GM21528 (cell line): ENCODE data around the gene ATP2A1.
"Not testable (repeated sequence)": the region's sequence is repeated elsewhere in the genome, so short reads cannot be mapped to it uniquely, and the experiment has no call there.

Experiments used
- ATAC-seq: cut with Tn5 transposase; IDR thresholded peaks from one replicate; pipeline ENCODE4 v1.9.1; 2021; ENCODE audit warnings: mild to moderate bottlenecking, moderate library complexity; ENCODE audit not compliant: unreplicated experiment, low FRiP score

ATP2A1 gene

DNA sequence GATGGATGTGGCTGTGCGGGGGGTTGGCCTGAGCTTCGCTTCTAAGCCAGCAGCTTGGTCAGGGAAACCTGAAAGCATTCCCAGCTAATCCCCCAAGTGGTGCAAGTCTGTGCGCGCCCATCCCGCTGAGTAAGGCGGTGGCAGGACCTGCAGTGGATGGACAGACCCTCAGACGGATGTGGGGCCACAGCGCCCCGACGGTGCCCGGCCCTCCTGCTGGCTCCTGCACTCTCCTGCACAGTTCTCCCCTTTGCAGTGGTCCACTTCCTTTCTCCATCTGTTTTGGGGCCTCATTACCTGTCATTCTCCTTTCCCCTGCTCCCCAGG is 2.3 kb downstream of the ATP2A1 start:
- no peak for ATAC-seq

DNA sequence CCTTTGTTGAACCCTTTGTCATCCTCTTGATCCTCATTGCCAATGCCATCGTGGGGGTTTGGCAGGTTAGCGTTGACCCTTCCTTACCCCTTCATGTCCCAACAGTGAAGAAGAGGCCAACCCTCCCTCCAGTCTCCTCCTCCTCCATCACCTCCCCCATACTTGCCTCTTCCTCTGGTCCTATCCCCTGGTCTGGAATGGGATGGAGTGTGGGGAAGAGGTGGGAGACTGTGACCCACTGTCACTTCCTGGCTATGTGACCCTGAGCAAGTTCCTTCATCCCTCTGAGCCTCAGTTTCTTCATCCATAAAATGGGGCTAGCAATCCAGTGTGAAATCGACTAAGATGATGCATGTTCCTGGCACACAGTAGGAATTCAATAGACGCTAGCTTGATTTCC is 2.7 kb downstream of the ATP2A1 start:
- ATAC-seq = no peak

DNA sequence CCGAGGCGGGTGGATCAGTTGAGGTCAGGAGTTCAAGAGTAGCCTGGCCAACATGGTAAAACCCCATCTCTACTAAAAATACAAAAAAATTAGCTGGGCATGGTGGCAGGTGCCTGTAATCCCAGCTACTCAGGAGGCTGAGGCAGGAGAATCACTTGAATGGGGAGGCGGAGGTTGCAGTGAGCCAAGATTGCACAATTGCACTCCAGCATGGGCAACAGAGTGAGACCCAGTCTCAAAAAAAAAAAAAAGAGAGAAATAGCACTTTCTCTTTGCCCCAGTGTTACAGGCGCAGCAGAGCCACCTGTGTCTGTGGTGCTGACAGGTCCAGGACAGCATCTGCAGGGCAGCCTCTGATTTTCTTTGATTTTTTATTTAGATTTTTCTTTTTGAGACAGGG is 3.3 kb downstream of the ATP2A1 start:
- not testable (repeated sequence) for ATAC-seq

DNA sequence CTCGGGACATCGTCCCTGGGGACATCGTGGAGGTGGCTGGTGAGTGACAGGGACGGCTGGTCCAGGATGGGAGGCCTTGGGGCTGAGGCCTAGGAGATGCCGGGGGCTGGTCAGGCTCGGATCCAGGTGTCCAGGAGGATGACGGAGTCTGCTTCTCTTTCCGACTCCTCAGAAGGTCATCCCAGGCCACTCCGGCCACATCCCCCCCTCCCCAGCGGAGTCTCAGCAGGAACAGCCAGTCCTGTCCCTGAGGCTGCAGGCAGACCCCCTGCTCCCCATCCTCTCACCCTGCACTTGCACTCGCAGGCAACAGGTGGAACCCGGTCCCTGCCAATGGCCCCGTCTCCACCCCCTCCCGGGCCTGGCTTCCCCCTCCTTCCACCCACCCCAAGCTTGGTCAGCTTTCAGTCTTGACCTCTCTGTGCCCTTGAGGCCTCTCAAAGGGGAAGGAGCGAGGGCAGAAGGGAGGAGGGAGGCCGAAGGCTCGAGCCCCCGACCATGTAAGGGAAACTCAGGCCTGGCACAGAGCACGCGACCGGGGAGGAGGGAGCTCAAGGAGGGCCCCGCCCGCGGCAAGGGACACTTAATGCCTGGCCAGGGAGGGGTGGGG is 4.4 kb downstream of the ATP2A1 start:
- ATAC-seq = no peak

DNA sequence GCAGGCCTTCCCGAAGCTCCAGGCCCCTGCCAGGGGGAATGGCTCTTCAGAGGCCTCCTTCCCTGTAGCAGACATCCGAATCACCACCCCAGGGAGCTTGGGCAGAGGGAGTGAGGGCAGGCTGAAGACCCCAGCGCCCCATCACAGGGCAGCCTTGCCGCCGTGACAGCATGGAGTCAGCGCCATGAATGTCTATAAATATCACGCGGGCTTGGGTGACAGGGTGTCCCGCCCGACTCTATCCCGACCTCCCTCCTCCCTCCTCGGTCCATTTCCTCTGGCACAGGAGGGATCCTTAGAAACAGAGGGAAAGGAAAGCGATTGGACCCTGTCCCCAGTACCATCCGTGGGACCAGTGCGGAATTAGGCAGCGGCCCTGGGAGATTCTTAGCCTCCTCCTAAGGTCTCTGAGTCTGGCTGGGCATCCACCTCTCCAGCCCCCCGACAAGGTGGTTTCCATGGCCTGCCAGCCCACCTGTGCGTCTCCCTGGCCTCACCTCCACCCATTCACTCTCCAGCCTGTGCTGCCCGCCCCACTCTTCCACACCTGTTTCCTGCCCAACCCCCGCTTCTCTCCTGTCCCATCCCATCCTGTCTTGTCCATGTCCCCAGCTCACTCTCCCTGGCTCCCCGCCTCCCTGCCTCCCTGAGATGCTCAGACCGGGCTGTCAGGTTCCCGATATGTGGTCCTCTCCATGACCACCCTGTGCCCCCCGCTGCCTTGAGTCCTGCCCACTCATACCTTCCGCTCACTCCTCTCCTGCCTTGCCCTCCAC is 5.1 kb downstream of the ATP2A1 start:
- ATAC-seq = no peak

DNA sequence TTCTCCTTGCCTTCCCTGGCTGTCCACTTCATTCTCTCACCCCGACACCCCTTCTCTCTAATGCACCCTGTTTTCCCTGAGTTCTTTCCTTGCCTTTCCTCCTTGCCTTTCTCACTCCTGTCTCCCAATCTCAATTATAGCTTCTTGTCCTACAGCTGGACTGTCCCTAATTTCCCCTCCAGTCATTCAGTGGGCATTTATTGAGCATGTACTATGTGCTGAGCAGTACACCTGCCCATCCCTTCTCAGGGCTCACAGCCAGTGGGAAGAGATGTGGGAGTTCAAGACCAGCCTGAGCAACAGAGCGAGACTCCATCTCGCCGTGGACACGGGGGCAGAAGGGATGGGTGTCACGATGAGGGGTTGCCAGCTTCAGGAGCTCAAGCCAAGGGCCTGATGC is 5.8 kb downstream of the ATP2A1 start:
- ATAC-seq = no peak

DNA sequence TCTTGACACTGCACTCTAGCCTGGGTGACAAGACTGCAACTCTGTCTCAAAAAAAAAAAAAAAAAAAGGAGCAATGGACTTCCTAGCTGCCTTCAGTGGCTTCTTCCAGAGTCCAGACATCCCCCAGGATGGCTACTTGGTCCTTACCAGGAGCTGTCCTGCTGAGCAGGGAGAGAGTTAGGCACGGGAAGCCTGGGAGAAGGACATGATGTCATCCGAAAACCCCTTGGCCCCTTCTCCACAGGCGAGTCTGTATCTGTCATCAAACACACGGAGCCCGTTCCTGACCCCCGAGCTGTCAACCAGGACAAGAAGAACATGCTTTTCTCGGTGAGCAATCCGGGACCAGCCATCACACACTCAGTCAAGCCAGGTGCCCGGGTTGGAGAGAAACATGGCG is 8.7 kb downstream of the ATP2A1 start:
- ATAC-seq = no peak

DNA sequence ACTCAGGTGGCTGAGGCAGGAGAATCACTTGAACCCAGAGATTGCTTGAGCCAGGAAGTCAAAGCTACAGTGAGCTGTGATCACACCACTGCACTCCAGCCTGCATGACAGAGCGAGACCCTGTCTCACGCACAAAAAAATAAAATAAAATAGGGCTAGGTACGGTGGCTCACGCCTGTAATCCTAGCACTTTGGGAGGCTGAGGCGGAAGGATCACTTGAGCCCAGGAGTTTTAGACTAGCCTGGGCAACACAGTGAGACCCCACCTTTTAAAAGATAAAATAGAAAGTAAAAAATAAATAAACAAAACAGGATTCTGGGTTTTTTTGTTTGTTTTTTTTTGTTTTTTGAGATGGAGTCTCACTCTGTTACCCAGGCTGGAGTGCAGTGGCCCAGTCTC is 12.1 kb downstream of the ATP2A1 start:
- ATAC-seq = not testable (repeated sequence)

DNA sequence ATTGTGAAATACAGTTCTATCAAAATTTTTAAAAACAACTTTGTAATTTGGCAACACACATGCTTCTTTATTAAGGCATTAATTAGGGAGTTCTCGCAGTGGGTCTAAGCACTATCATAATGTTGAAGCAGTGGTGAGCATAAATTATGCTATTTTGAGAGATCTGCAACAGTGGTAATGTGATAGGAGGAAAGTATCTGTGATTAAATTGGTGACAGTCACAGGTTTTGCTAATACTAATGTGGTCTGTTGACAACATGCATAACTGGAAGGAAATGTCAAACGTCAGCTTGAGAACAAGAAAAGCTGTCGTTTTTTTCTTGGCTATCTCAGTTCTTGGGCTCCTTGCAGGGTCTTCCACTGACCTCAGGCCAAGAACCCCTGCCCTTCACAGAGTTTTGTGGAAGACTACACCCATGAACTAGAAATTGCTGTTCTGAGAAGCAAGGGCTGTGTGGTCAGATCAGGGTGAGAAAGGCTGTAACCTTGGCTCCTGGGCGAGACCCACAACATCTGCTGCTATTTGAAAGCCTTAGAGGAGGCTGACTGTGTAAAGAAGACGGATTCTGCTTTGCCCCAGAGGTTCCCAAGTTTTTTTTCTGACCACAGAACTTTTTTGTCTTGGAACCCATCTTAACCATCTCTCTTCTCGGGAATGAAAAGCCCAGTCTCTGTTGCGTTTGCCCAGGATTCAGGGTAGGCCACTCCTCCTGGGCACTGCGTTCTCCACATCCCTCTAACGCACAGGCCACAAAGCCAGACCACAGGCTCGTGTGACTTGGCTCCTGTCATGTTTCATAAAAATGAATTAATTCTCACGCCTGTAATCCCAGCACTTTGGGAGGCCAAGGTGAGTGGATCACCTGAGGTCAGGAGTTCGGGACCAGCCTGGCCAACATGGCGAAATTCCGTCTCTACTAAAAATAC is 13.9 kb downstream of the ATP2A1 start:
- no peak for ATAC-seq

DNA sequence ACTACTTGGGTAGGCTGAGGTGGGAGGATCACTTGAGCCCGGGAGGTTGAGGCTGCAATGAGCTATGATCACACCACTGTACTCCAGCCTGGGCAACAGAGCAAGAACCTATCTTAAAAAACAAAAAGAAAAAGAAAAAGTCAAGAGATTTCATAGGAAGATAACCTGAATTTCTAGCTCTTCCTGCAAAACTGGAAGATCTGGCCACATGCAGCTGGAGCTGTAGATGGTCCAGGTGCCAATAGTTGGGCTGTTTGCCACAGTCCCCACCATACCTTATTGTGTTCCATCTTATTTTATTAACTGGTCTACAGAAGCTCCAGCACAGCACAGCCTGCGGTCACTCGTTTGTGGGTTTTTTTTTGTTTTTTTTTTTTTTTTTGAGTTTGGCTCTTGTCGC is 15.0 kb downstream of the ATP2A1 start:
- ATAC-seq = no peak

DNA sequence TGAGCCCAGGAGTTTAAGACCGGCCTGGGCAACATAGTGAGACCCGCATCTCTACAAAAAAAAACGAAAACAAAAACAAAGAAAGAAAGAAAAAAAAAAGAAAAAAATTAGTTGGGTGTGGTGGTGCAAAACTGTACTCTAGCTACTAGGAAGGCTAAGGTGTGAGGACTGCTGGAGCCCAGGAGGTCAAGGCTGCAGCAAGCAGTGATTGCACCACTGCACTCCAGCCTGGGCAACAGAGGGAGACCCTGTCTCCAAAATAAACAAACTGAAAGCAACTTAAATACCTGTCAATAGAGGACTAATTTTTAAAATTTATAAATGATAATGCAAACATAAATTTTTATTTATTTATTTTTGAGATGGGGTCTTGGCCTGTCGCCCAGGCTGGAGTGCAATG is 17.3 kb downstream of the ATP2A1 start:
- no peak for ATAC-seq

DNA sequence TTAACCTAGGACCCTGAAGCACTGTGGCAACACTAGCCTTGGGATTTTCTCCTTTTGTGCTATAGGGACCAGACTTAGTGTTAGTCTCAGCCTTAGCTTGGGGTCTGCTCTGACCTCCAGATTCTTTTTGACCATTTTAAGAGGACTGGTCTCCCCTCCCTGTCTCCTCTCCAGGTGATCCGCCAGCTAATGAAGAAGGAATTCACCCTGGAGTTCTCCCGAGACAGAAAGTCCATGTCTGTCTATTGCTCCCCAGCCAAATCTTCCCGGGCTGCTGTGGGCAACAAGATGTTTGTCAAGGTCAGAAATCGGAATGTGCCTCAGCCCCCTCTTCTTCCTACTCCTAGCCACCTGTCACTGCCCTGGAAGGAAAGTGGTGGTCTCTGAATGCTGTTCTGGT is 19.5 kb downstream of the ATP2A1 start:
- no peak for ATAC-seq

DNA sequence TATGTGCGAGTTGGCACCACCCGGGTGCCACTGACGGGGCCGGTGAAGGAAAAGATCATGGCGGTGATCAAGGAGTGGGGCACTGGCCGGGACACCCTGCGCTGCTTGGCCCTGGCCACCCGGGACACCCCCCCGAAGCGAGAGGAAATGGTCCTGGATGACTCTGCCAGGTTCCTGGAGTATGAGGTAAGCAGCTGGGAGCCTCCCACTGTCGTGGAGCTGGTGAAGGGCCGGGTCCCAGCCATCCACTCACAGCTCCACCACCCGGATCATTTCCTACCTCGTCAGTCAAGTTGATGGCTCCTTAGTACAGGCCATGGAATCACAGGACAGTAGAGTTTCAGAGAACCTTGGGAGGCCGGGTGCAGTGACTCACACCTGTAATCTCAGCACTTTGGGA is 20.0 kb downstream of the ATP2A1 start:
- ATAC-seq = no peak

DNA sequence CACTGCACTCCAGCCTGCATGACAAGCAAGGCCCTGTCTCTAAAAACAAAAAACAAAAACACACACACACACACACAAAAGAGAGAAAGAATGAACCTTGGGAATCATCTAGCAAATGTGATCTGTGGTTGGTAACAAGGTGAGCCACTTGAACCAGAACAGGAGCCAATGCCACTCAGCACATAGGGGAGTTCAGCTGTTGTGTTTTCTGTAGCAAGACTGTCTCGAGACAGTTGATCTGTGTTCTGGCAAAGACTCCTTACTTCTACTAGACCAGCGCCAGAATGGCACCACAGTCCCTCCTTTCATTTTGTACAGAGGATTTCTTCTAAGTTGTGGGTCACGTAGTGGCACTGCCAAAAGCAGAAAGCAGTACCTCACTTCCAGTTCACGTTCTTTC is 20.7 kb downstream of the ATP2A1 start:
- ATAC-seq = no peak

DNA sequence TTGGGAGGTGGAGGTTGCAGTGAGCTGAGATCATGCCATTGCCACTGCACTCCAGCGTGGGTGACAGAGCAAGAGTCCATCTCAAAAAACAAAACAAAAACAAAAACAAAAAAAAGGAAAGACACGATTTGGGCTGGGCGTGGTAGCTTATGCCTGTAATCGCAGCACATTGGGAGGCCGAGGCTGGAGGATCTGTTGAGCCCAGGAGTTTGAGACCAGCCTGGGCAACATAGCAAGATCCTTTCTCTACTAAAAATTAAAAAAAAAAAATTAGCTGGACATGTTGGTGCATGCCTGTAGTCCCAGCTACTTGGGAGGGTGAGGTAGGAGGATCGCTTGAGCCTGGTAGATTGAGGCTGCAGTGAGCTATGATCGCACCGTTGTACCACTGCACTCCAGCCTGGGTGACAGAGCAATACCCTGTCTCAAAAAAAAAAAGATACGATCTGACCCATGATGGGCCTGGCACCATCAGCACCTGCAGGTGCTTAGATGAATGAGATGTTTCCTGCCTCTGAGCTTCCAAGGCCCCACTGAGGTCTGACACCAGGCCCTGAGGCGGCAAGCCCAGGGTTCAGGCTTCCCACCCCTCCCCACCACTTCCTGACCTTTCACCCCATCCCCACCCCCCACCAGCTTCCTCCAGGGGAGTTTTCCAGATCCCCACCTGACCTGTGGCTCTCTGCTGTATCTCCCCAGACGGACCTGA is 21.7 kb downstream of the ATP2A1 start:
- no peak for ATAC-seq

DNA sequence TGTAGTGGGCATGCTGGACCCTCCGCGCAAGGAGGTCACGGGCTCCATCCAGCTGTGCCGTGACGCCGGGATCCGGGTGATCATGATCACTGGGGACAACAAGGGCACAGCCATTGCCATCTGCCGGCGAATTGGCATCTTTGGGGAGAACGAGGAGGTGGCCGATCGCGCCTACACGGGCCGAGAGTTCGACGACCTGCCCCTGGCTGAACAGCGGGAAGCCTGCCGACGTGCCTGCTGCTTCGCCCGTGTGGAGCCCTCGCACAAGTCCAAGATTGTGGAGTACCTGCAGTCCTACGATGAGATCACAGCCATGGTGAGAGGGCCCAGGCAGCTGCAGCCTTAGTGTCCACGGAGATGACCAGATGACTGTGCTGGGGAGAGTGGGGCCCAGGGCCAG is 22.3 kb downstream of the ATP2A1 start:
- no peak for ATAC-seq

DNA sequence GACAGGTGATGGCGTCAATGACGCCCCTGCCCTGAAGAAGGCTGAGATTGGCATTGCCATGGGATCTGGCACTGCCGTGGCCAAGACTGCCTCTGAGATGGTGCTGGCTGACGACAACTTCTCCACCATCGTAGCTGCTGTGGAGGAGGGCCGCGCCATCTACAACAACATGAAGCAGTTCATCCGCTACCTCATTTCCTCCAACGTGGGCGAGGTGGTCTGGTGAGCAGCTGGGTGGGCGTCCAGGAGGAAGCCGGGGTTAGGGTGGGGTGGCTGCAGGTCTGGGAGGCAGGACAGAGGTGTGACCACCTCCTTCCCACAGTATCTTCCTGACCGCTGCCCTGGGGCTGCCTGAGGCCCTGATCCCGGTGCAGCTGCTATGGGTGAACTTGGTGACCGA is 23.6 kb downstream of the ATP2A1 start:
- no peak for ATAC-seq

DNA sequence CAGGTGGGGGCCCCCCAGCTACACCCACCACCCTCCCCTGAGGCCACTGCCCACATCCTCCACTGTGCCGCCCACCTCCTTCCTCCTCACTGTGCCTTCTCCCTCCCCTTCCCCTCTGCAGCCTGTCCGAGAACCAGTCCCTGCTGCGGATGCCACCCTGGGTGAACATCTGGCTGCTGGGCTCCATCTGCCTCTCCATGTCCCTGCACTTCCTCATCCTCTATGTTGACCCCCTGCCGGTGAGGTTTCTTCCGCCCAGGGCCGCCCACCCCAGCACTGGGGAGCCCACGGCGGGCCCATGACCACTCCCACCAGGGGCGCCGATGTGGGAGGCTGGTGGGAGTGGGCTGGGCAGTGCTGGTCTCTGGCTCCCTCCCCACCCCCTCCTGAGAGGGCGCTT is 24.6 kb downstream of the ATP2A1 start:
- no peak for ATAC-seq

DNA sequence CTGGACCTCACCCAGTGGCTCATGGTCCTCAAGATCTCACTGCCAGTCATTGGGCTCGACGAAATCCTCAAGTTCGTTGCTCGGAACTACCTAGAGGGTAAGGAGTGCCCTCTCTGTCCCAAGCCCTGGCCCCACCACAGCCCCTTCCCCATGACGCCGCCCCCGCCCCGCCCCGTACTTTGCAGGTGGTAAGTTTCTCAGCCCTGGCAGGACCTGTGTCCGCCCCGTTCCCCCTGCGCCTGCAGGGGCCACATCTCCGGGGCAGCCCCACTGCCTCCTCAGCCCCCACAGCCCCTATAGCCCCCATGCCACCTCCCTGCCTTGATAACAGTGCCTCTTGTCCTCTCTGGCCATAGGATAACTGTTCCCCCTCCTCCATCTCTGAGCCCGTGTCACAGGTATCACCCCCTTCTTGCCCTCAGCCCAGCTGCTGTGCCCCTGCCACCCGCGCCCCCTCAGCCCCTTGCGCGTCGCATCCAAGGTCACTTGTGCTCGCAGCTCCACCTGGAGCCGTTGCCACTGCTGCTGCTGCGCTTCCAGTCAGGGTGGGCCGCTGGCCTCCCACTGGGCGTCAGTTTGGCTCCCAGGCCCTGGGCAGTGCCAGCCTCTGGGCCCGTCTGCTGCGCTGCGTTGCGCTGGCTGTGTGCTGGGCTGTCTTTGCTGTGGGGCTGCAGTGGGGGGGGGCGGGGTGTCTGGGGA is 25.2 kb downstream of the ATP2A1 start:
- ATAC-seq = no peak

DNA sequence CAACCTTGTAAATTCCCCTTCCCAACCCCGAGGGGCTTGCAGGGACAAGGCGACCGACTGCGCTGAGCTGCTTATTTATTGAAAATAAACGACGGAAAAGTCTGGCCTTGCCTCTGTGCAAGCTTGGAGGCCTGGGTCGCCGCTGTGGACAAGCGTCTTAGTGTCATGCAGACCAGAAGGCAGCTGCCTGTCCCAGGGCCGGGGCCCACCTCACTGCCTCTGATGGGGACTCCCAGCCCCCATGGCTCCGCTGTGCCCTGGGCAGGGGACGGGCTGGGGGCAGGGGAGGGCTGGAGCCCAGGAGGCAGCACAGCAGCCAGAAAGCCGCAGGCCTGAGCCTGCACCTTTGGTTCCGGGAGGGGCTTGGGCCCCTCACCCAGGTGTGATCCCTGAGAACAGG is 26.1 kb downstream of the ATP2A1 start:
- no peak for ATAC-seq
